Measurements from ENCODE around the gene PCED1A. TPM values are rescaled to one million over a fixed set of nuclear protein-coding genes. Genes with fewer than 3 reads are reported as not detected.

Gene PCED1A
- total and polyA plus RNA-seq, 9 of the 15 experiments (the other 6 are each of a cell fraction or from before 2014, with no cell fraction given), result 1.5 to 11.5 (median 5.9) TPM

DNA sequence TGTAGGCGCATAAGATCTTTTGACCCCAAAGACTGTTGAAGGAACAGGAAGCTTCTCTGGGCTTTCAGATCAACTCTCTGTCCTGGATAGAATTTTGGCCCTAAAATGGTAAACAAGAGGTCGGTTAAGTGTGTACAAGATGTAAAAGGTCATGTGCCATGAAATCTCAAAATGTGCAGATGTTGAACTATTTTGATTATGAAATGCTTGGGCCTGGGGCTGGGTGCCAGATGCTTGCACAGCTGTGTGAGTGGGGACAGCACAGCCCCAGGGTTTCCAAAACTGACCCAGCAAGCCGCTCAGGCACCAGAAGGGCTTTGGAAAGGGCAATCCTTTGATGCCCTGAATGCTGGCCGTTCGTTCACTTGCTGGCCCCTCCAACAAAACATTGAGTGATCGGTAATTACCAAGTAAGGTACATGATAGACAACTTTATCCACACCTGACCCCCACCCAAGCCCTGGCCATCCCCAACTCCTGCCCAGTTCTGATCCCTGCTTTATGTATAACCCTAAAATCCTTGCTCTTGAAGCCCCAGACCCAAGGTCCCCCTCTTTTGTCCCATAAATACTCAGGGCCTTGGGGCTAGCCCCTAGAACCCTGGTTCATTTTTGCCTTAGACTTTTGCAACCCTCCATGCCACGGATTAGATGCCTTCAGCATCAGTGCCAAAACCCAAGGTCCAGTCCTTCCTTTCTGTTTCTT is 22.4 kb downstream of the PCED1A start:
- DNase-seq (ENCODE audit: extremely low read depth in 1 of 4, low spot score in 3 of 4), result no peak
- intact Hi-C loops (cut with micrococcal nuclease) (loop anchor here (2.0 kb wide), 1 partner anchor 35 kb away; no protein-coding TSS in a partner anchor), in situ Hi-C loops (cut with MboI) (no loop called here)
- no TSS peak for BruUV-seq (replicated peaks)
- Histone ChIP-seq H3K4me1 (replicated peaks in 1 of 2; ENCODE audit: control insufficient read depth in 2 of 2, insufficient read depth in 2 of 2, low read length in 2 of 2) (peaks cover 14 to 38% of the 10 kb centered on the region in 2 experiments), H3K27me3 (ENCODE audit: control insufficient read depth in 2 of 2, insufficient read depth in 2 of 2, low read length in 2 of 2) (no peaks in the 10 kb centered on the region), H3K79me2 (ENCODE audit: control insufficient read depth, insufficient read depth, low read length) (no peaks in the 10 kb centered on the region), H3K4me3 (no peak overlapping the region), H3K9ac (ENCODE audit: insufficient read depth in 1 of 2, low read depth in 2 of 2, low read length in 2 of 2) (no peak overlapping the region), H3K4me2 (ENCODE audit: insufficient read depth, low read length) (no peak overlapping the region), H3K27ac (ENCODE audit: extremely low read depth, low read depth, low read length) (no peak overlapping the region), H4K20me1 (replicated peaks; ENCODE audit: control insufficient read depth, insufficient read depth, low read length) (no peaks in the 10 kb centered on the region), H3K9me1 (ENCODE audit: control insufficient read depth, insufficient read depth, low read length) (peaks cover 3% of the 10 kb centered on the region), H3K9me3 (replicated peaks; ENCODE audit: control insufficient read depth, insufficient read depth, low read depth, low read length) (no peaks in the 10 kb centered on the region), H3K36me3 (ENCODE audit: control insufficient read depth, insufficient read depth, low read length) (no peaks in the 10 kb centered on the region), H2AFZ (ENCODE audit: low read depth, low read length) (no peak overlapping the region)
- TF ChIP-seq CC2D1A (IDR thresholded peaks at IDR 0.05) (no peak), PHF20 (IDR thresholded peaks at IDR 0.05; ENCODE audit: partially characterized antibody) (no peak), PTRF (tag; IDR thresholded peaks at IDR 0.05) (no peak), ZKSCAN3 (CRISPR knock-in tag; IDR thresholded peaks at IDR 0.05) (no peak), NCOA1 (IDR thresholded peaks at IDR 0.05; ENCODE audit: low read depth) (no peak), EWSR1 (IDR thresholded peaks at IDR 0.05; ENCODE audit: borderline replicate concordance, low read depth, partially characterized antibody) (no peak), ARNT (IDR thresholded peaks at IDR 0.05) (no peak), KDM4B (IDR thresholded peaks at IDR 0.05; ENCODE audit: borderline replicate concordance in 2 of 2, low read depth in 1 of 2) (no peak), MCM7 (IDR thresholded peaks at IDR 0.05) (no peak), NRF1 (conservative IDR thresholded peaks at IDR 0.05 in 1 of 2, IDR thresholded peaks at IDR 0.05 in 1 of 2) (no peak), HNRNPUL1 (IDR thresholded peaks at IDR 0.05; ENCODE audit: low read length) (no peak), SIX5 (IDR thresholded peaks at IDR 0.05; ENCODE audit: borderline replicate concordance in 1 of 2, insufficient read depth in 1 of 2, low read depth in 1 of 2, low read length in 2 of 2) (no peak), SMAD1 (IDR thresholded peaks at IDR 0.05; ENCODE audit: low read depth, low read length, partially characterized antibody) (no peak), NR3C1 (CRISPR knock-in tag; IDR thresholded peaks at IDR 0.05) (no peak), ESRRB (CRISPR knock-in tag; IDR thresholded peaks at IDR 0.05; ENCODE audit: borderline replicate concordance) (no peak), SIN3B (IDR thresholded peaks at IDR 0.05; ENCODE audit: low read depth) (no peak), FOXA3 (CRISPR knock-in tag; conservative IDR thresholded peaks at IDR 0.05 in 1 of 2, IDR thresholded peaks at IDR 0.05 in 1 of 2) (no peak), KDM5B (IDR thresholded peaks at IDR 0.05; ENCODE audit: insufficient replicate concordance, low read depth, low read length) (no peak), GABPB2 (CRISPR knock-in tag; conservative IDR thresholded peaks at IDR 0.05) (no peak)
- TF ChIP-seq, protein P1, sequence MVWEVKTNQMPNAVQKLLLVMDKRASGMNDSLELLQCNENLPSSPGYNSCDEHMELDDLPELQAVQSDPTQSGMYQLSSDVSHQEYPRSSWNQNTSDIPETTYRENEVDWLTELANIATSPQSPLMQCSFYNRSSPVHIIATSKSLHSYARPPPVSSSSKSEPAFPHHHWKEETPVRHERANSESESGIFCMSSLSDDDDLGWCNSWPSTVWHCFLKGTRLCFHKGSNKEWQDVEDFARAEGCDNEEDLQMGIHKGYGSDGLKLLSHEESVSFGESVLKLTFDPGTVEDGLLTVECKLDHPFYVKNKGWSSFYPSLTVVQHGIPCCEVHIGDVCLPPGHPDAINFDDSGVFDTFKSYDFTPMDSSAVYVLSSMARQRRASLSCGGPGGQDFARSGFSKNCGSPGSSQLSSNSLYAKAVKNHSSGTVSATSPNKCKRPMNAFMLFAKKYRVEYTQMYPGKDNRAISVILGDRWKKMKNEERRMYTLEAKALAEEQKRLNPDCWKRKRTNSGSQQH (CRISPR knock-in tag; IDR thresholded peaks at IDR 0.05), result no peak
- no peak for FAIRE-seq
- 37% methylated on average over 7 of the region's 7 CpGs for WGBS (ENCODE audit: insufficient coverage, low coverage, missing lambda C conversion rate)
- CTCF ChIA-PET (ENCODE audit: low intra/inter-chr PET ratio), result interaction anchor here (0.6 kb wide), 2 partner anchors 183 to 858 kb away, joined by 3 read pairs; no protein-coding TSS in a partner anchor
- no peak for ATAC-seq
- POLR2A ChIA-PET, result interaction anchor here (0.7 kb wide), 1 partner anchor 9 kb away, joined by 3 read pairs; no protein-coding TSS in a partner anchor
